Right renal pelvis (tissue), 4 donors: ENCODE results near the gene PLEKHM2. TPM values are rescaled to one million over a fixed set of nuclear protein-coding genes. Genes with fewer than 3 reads are reported as not detected.

Source experiments
- DNase-seq, 4 donors: peaks; one replicate each; pipeline ENCODE4 v3.0.0-alpha.2; 2013; ENCODE audit warnings: low read depth in 4 of 4, low spot score in 3 of 4, missing footprints in 1 of 4
- polyA plus RNA-seq, 4 donors: library from polyadenylated mRNA; unstranded; fragments of 120-200 nt; gene quantifications; one replicate each; pipeline ENCODE4 v1.2.1, GENCODE V29; 2013; ENCODE audit not compliant: insufficient read length in 4 of 4

PLEKHM2 gene
- polyA plus RNA-seq, 4 donors: 41.0 to 48.9 (median 45.5) TPM

DNA sequence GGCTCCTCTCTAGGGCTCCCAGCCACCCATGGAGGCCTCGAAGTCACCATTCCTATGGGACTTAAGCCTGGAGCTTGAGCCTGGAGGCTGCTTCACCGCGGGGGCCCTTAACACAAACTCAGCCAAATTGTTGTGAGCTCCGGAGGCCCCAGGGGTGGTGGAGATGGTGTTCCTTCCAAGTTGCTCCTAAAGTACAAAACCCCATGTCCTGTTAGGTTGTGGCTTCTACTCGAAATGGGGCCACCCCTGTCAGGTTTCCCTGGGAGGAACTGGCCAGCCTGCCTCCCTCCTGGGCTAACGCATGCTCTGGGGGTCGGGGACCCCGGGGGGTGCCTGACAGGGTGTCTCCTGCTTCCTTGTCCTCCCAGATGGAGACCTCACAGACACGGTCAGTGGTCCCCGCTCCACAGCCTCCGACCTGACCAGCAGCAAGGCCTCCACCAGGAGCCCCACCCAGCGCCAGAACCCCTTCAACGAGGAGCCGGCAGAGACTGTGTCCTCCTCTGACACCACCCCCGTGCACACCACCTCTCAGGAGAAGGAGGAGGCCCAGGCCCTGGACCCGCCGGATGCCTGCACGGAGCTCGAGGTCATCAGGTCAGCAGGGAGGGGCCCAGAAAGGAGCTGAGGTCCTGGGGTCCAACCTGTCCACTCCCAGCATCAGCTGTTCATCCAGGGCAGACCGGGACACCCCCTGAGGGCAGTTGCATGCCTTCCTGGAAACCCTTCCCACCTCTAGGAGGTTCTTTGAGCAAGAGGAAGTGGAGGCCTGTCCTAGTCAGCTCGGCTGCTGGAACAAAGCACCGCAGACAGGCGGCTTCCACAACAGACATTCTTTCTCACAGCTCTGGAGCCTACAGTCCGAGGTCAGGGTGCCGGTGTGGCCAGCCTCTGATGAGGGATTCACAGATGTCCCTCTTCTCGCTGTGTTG, 41.1 kb downstream of the PLEKHM2 start:
- no peak for DNase-seq

DNA sequence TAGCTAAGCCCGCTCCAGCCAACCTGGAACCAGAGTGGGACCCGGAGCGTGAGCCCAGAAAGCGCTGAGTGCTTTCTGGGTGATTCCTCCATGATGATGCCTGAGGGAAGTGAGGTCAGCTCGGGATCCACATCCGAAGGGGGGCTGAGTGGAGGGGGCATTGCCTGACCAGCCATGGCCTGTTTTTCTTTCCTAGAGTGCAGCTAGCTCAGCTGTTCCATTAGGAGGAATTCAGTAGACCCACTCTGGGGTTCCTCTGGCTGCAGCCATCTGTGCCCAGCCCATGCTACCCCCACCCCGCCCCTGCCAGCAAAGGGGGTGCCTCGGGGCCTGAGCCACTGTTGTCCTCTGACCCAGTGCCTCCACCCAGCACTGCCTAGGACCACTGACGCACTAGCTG, 42.4 kb downstream of the PLEKHM2 start:
- no peak for DNase-seq

DNA sequence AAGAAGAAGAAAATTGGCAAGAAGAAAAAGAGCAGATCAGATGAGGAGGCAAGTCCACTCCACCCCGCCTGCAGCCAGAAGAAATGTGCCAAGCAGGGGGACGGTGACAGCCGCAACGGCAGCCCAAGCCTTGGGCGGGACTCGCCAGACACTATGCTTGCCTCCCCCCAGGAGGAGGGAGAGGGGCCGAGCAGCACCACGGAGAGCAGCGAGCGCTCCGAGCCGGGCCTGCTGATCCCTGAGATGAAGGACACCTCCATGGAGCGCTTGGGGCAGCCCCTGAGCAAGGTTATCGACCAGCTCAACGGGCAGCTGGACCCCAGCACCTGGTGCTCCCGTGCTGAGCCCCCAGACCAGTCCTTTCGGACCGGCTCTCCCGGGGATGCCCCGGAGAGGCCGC, 42.9 kb downstream of the PLEKHM2 start:
- no peak for DNase-seq

DNA sequence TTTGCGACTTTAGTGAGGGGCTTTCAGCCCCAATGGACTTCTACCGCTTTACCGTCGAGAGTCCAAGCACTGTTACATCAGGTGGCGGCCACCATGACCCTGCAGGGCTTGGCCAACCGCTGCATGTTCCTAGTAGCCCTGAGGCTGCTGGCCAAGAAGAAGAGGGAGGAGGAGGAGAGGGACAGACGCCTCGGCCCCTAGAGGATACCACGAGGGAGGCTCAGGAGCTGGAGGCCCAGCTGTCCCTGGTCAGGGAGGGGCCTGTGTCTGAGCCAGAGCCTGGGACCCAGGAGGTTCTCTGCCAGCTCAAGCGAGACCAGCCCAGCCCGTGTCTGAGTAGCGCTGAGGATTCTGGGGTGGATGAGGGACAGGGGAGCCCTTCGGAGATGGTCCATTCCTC, 43.3 kb downstream of the PLEKHM2 start:
- no peak for DNase-seq

DNA sequence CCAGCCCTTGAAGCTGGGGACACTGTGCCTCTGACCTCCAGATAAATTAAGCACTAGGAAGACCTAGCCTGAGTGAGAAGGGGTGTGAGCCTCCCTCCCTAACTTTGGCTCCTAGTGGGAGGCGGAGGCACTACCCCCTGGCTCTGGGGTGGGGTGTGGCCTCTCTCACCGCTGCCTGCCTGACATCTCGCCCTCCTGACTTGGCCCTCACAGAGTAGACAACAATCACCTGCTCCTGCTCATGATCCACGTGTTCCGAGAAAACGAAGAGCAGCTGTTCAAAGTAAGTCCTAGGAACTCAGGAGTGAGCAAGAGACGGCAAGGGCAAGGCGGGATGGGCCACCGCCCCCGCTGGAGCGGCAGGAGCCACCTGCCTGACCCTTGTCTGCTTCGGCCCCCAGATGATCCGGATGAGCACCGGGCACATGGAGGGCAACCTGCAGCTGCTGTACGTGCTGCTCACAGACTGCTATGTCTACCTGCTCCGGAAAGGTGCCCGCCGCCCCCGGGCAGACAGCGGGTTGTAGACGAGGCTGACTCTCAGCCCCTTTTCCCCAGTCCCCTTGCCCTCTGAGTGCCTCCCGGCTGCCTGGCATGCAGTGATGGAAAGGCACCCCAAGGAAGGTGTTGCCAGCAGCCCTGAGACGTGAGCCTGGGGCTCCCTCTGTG, 43.9 kb downstream of the PLEKHM2 start:
- DNase-seq: no peak

- DNase-seq: no peak
These were observed 45.0 kb downstream of the PLEKHM2 start for GRCh38 chr1:15728937-15729657.

- no peak for DNase-seq
These were observed 46.3 kb downstream of the PLEKHM2 start for GRCh38 chr1:15730423-15730822.

DNA sequence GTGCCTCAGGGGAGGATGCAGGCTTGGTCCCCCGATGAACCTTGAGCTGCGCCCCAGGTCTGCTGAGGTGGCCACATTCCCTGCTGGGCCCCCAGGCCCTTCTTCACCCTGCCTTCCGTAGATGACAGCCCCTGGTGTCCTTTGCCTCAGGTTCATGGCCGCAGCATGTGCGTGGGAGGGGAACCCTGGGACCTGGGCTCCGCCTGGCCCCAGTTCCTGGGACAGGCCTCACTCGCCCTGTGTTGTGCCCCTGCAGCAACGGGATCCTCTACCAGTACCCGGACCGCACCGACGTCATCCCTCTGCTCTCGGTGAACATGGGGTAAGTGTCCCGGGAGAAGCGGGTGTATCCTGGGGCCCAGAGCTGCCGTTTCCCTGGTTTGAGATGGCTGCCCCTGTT, 46.8 kb downstream of the PLEKHM2 start:
- DNase-seq: no peak

GRCh38 chr1:15731735-15732685, 47.9 kb downstream of the PLEKHM2 start:
- DNase-seq: no peak

GRCh38 chr1:15732686-15733081, 48.6 kb downstream of the PLEKHM2 start:
- no peak for DNase-seq

DNA sequence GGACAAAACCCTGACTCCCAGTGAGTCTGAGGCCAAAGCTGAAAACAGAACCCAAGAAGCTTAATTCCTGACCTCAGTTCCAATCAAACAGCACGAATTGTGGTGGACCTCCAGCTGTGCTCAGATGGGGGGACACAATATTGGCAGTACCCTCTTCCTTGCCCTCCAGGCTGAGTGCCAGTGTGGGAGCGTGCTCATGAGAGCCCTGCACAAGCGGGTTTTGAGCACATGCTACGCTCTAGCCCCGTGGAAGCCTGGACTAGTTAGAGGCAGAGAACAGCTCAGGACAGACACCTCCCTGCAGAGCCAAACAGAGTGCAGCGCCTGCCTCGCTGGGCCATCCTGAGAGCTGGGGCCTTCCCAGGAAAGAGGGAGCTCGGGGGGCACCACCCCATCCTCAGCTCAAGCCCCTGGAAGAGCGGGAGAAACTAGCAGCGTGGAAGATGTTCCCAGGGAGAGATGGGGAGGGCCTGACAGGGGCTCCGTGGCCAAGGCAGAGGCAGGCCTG, 49.2 kb downstream of the PLEKHM2 start:
- no peak for DNase-seq

DNA sequence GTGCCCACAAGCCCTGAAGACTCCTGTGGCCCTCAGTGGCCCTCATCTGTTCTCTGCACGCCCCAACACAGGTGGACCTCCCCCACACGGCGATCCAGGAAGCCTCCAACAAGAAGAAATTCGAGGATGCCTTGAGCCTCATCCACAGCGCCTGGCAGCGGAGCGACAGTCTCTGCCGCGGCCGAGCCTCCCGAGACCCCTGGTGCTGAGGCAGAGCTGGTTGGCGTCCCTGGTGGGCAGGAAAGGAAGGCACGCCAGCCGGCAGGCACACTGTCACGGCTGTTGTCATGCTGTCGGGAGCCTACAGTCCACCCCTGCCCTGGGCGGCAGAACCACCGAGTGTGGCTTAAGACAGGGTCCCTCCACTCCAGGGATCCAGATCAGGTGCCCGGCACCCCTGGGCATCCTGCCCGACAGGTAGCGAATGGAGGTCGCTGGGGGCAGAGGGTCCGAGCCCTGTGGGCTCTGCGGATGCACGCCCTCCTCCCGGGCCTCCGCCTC, 49.7 kb downstream of the PLEKHM2 start:
- DNase-seq: no peak

- DNase-seq: no peak
These were observed 50.2 kb downstream of the PLEKHM2 start for GRCh38 chr1:15734296-15734695.

DNA sequence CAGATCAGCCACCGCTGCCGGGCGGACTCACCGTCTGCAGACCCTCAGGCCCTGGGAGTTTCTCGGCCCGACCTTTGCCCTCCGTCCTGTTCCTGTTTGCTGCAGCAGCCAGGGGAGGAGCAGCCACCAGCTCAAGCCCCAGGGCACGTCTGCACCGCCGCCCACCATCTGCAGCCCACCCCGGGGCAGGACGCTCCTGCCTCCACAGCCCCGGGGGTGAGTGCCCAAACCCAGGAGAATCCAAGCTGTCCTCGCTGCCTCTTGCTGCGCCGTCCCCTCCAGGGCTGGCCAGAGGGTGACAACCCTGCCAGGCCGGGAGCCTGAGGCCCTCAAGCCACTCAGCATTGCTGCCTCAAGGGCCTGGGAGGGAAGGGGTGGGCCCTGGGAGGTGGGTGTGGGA, 50.8 kb downstream of the PLEKHM2 start:
- DNase-seq: no peak

DNA sequence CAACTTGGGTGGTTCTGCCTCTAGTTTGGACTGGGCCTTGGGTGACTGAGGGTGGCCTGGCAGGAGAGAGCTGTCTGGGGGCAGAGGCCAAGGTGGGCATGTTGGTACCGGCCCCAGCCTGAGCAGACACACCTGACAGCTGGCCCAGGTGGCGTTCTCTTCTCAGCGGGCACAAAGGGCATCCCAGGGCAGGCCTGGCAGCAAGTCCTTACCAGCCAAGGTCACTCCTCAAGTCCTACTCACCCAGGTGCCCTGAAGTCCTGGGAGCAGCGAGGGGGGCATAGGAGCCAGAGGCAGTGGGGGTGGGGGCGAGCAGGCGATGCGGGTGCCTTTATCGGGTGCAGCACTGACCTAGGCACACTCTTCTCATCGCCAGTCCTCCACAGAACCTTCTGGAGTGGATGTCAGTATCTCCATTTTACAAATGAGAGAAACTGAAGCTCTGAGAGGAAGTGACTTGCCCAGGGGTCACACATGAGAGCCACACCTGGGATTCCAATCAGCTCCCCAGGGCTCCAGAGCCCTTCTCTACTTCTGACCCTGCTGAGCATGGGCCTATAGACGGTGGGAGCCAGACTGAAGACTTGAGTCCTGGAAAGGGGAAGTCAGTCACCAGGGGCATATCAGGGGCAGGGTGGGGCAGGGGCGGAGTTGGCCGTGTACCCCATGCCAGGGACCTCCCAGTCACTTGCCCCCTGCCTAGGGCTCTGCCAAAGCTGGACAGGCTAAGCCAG, 51.4 kb downstream of the PLEKHM2 start:
- no peak for DNase-seq

GRCh38 chr1:15736038-15736891, 52.1 kb downstream of the PLEKHM2 start, which contains the start of gene SLC25A34:
SLC25A34 (plus strand) TSS chr1:15736258; CDS start chr1:15736486, 228 bp downstream.
- DNase-seq: no peak

- DNase-seq: no peak
These were observed 52.8 kb downstream of the PLEKHM2 start for GRCh38 chr1:15736892-15737261.
